Measurements from ENCODE around the gene RCAN1. TPM values are rescaled to one million over a fixed set of nuclear protein-coding genes. Genes with fewer than 3 reads are reported as not detected.

Gene RCAN1
- polyA plus RNA-seq, 3 donors, result 5.2 to 17.5 (median 15.1) TPM

GRCh38 chr21:34595457-34595856 is 19.5 kb downstream of the RCAN1 start:
- Histone ChIP-seq H3K27me3 (ENCODE audit: control insufficient read depth in 2 of 2, insufficient read depth in 2 of 2, low read length in 2 of 2) (no peaks in the 10 kb centered on the region), H4K20me1 (ENCODE audit: insufficient read depth, low read length) (peaks cover 13% of the 10 kb centered on the region), H3K4me2 (replicated peaks; ENCODE audit: extremely low read depth, low read length, poor library complexity, severe bottlenecking) (no peak overlapping the region), H3K36me3 (replicated peaks in 1 of 2; ENCODE audit: control insufficient read depth in 1 of 2, insufficient read depth in 2 of 2, low read length in 2 of 2) (peaks cover 0 to 12% of the 10 kb centered on the region in 2 donors), H3K4me1 (ENCODE audit: control insufficient read depth in 1 of 2, insufficient read depth in 2 of 2, low read length in 2 of 2) (no peaks in the 10 kb centered on the region), H3K9me3 (replicated peaks in 1 of 2; ENCODE audit: control insufficient read depth in 1 of 2, insufficient read depth in 1 of 2, low read length in 2 of 2) (no peaks in the 10 kb centered on the region), H2AFZ (ENCODE audit: insufficient read depth, low read depth, low read length, poor library complexity, severe bottlenecking) (no peak overlapping the region), H3K79me2 (ENCODE audit: insufficient read depth, low read length) (peaks cover 4% of the 10 kb centered on the region), H3K27ac (ENCODE audit: low read depth in 1 of 2, low read length in 2 of 2) (no peak overlapping the region), H3K9ac (ENCODE audit: insufficient read depth, low read length, poor library complexity, severe bottlenecking) (no peak overlapping the region), H3K4me3 (replicated peaks in 1 of 3; ENCODE audit: low read depth in 2 of 3, low read length in 3 of 3) (no peak overlapping the region)
- no peak overlapping the region for H3K4me3 Mint-ChIP-seq
- no peaks in the 10 kb centered on the region for H3K27me3 Mint-ChIP-seq (ENCODE audit: low read depth in 3 of 3)
- peaks cover 2% of the 10 kb centered on the region for H3K4me1 Mint-ChIP-seq
- no peak for DNase-seq
- intact Hi-C loops (cut with micrococcal nuclease), result no loop called here
- 79% methylated on average over 8 of the region's 8 CpGs for WGBS (ENCODE audit: insufficient coverage)
- peaks cover 13 to 18% of the 10 kb centered on the region in 2 donors for H3K36me3 Mint-ChIP-seq
- H3K27ac Mint-ChIP-seq, result no peak overlapping the region
- no peak for TF ChIP-seq CTCF (IDR thresholded peaks at IDR 0.05)
- H3K9me3 Mint-ChIP-seq, result no peaks in the 10 kb centered on the region

GRCh38 chr21:34594566-34595234 is 20.2 kb downstream of the RCAN1 start:
- H3K36me3 Mint-ChIP-seq, result peaks cover 13 to 18% of the 10 kb centered on the region in 2 donors
- Histone ChIP-seq H3K27me3 (ENCODE audit: control insufficient read depth in 2 of 2, insufficient read depth in 2 of 2, low read length in 2 of 2) (no peaks in the 10 kb centered on the region), H3K4me1 (ENCODE audit: control insufficient read depth in 1 of 2, insufficient read depth in 2 of 2, low read length in 2 of 2) (no peaks in the 10 kb centered on the region), H3K27ac (ENCODE audit: low read depth in 1 of 2, low read length in 2 of 2) (no peak overlapping the region), H3K9ac (ENCODE audit: insufficient read depth, low read length, poor library complexity, severe bottlenecking) (no peak overlapping the region), H4K20me1 (ENCODE audit: insufficient read depth, low read length) (peaks cover 13% of the 10 kb centered on the region), H3K9me3 (replicated peaks in 1 of 2; ENCODE audit: control insufficient read depth in 1 of 2, insufficient read depth in 1 of 2, low read length in 2 of 2) (no peaks in the 10 kb centered on the region), H3K4me3 (replicated peaks in 1 of 3; ENCODE audit: low read depth in 2 of 3, low read length in 3 of 3) (no peak overlapping the region), H3K4me2 (replicated peaks; ENCODE audit: extremely low read depth, low read length, poor library complexity, severe bottlenecking) (no peak overlapping the region), H3K79me2 (ENCODE audit: insufficient read depth, low read length) (peaks cover 4% of the 10 kb centered on the region), H3K36me3 (replicated peaks in 1 of 2; ENCODE audit: control insufficient read depth in 1 of 2, insufficient read depth in 2 of 2, low read length in 2 of 2) (peaks cover 0 to 12% of the 10 kb centered on the region in 2 donors), H2AFZ (ENCODE audit: insufficient read depth, low read depth, low read length, poor library complexity, severe bottlenecking) (no peak overlapping the region)
- H3K4me3 Mint-ChIP-seq, result no peak overlapping the region
- H3K27ac Mint-ChIP-seq, result no peak overlapping the region
- no peaks in the 10 kb centered on the region for H3K27me3 Mint-ChIP-seq (ENCODE audit: low read depth in 3 of 3)
- no peaks in the 10 kb centered on the region for H3K9me3 Mint-ChIP-seq
- no peak for TF ChIP-seq CTCF (IDR thresholded peaks at IDR 0.05)
- DNase-seq, result no peak
- 97% methylated on average over 5 of the region's 8 CpGs for WGBS (ENCODE audit: insufficient coverage)
- peaks cover 8% of the 10 kb centered on the region for H3K4me1 Mint-ChIP-seq
- intact Hi-C loops (cut with micrococcal nuclease), result no loop called here
